Measurements from ENCODE around the gene NUCB1. TPM values are rescaled to one million over a fixed set of nuclear protein-coding genes. Genes with fewer than 3 reads are reported as not detected.
A peak's percentile ranks its signal among the peaks of the same experiment; 100 is the strongest.
"Not testable (repeated sequence)": the region's sequence is repeated elsewhere in the genome, so short reads cannot be mapped to it uniquely, and the experiment has no call there.

The NUCB1 gene
- total RNA-seq, 4 donors from 2014 or later = 98.5 to 211 (median 173) TPM

GRCh38 chr19:48872182-48872883 lies 27.8 kb upstream of the NUCB1 start, which contains the start of gene PPP1R15A:
Gene PPP1R15A (plus strand): TSS chr19:48872421. CDS start chr19:48873234, 813 bp downstream.
- no peaks in the 10 kb centered on the region for H3K9me3 ChIP-seq
- peak within 1 kb of the TSS; percentile 100 for H3K27ac ChIP-seq
- peak within 1 kb of the TSS; percentile 95 to 100 for H3K4me3 ChIP-seq
- peak in 3 of 4 experiments; percentile 34 to 80 (median 48) for TF ChIP-seq CTCF (IDR thresholded peaks at IDR 0.05)
- TF ChIP-seq POLR2A (IDR thresholded peaks at IDR 0.05) = peak; percentile 99 to 100
- peaks cover 8 to 13% of the 10 kb centered on the region in 2 donors for H3K4me1 ChIP-seq
- intact Hi-C loops (cut with DNase I; ENCODE audit: low total_unique reads) = no loop called here
- H3K36me3 ChIP-seq = no peaks in the 10 kb centered on the region
- peak; percentile 99 to 100 for DNase-seq
- no peaks in the 10 kb centered on the region for H3K27me3 ChIP-seq

GRCh38 chr19:48872884-48873475 lies 27.1 kb upstream of the NUCB1 start:
- TF ChIP-seq CTCF (IDR thresholded peaks at IDR 0.05) = peak in 1 of 4 experiments; percentile 39
- peak in 1 of 2 donors; percentile 25 for TF ChIP-seq POLR2A (IDR thresholded peaks at IDR 0.05)
- Histone ChIP-seq H3K36me3 (no peaks in the 10 kb centered on the region), H3K4me1 (peaks cover 6 to 8% of the 10 kb centered on the region in 2 donors), H3K27me3 (no peaks in the 10 kb centered on the region), H3K27ac (peak overlapping the region; percentile 100), H3K4me3 (peak overlapping the region; percentile 95 to 100), H3K9me3 (no peaks in the 10 kb centered on the region)
- intact Hi-C loops (cut with DNase I; ENCODE audit: low total_unique reads) = no loop called here
- DNase-seq = peak; percentile 88 to 95

GRCh38 chr19:48873476-48874302 lies 26.4 kb upstream of the NUCB1 start:
- Histone ChIP-seq H3K27me3 (no peaks in the 10 kb centered on the region), H3K9me3 (no peaks in the 10 kb centered on the region), H3K36me3 (no peaks in the 10 kb centered on the region), H3K4me1 (peaks cover 6 to 8% of the 10 kb centered on the region in 2 donors), H3K4me3 (peak overlapping the region; percentile 95 to 100), H3K27ac (peak overlapping the region; percentile 100)
- intact Hi-C loops (cut with DNase I; ENCODE audit: low total_unique reads) = no loop called here
- peak in 1 of 2 donors; percentile 22 for DNase-seq
- TF ChIP-seq CTCF (IDR thresholded peaks at IDR 0.05) (no peak), POLR2A (IDR thresholded peaks at IDR 0.05) (no peak)

- H3K36me3 ChIP-seq = no peaks in the 10 kb centered on the region
- peaks cover 6 to 8% of the 10 kb centered on the region in 2 donors for H3K4me1 ChIP-seq
- H3K27ac ChIP-seq = peak overlapping the region; percentile 100
- intact Hi-C loops (cut with DNase I; ENCODE audit: low total_unique reads) = no loop called here
- no peaks in the 10 kb centered on the region for H3K27me3 ChIP-seq
- H3K4me3 ChIP-seq = peak overlapping the region; percentile 95 to 100
- peak; percentile 47 to 49 for DNase-seq
- TF ChIP-seq POLR2A (IDR thresholded peaks at IDR 0.05) = no peak
- TF ChIP-seq CTCF (IDR thresholded peaks at IDR 0.05) = no peak
- no peaks in the 10 kb centered on the region for H3K9me3 ChIP-seq
Measured at GRCh38 chr19:48874303-48875135, 25.6 kb upstream of the NUCB1 start.

- DNase-seq = peak in 1 of 2 donors; percentile 24
- peak overlapping the region; percentile 100 for H3K27ac ChIP-seq
- H3K9me3 ChIP-seq; intact Hi-C loops (cut with DNase I; ENCODE audit: low total_unique reads); H3K36me3 ChIP-seq; H3K4me1 ChIP-seq; H3K27me3 ChIP-seq: not testable (repeated sequence)
- peak overlapping the region in 1 of 2 donors; percentile 95 for H3K4me3 ChIP-seq
Measured at GRCh38 chr19:48876043-48876981, 23.8 kb upstream of the NUCB1 start.

All from uterus (tissue), 4 donors.